ENCODE measurements around the gene TMEM59. TPM values are rescaled to one million over a fixed set of nuclear protein-coding genes. Genes with fewer than 3 reads are reported as not detected.

Gene TMEM59
- total RNA-seq, 4 donors from 2014 or later: 166 to 356 (median 232) TPM

- intact Hi-C loops (cut with DNase I): no loop called here
- H3K9me3 ChIP-seq: no peaks in the 10 kb centered on the region
- WGBS, 2 donors: 23 to 45% methylated on average over 5 to 8 of the region's 8 CpGs
- H3K4me3 ChIP-seq: no peak overlapping the region
- H3K27ac ChIP-seq: peak overlapping the region; percentile 71 to 83 (median 76)
- TF ChIP-seq CTCF (IDR thresholded peaks at IDR 0.05): no peak
- TF ChIP-seq POLR2A (IDR thresholded peaks at IDR 0.05): peak in 1 of 4 donors; percentile 10
- H3K4me1 ChIP-seq: peaks cover 10 to 44% (median 10%) of the 10 kb centered on the region in 3 donors
- no peaks in the 10 kb centered on the region for H3K36me3 ChIP-seq
- peaks cover 0 to 27% (median 0%) of the 10 kb centered on the region in 4 donors for H3K27me3 ChIP-seq
- no peak for DNase-seq
These were observed 36.4 kb downstream of the TMEM59 start for GRCh38 chr1:54016343-54017282.

- TF ChIP-seq CTCF (IDR thresholded peaks at IDR 0.05) (no peak), POLR2A (IDR thresholded peaks at IDR 0.05) (no peak)
- DNase-seq: no peak
- Histone ChIP-seq H3K27me3 (peaks cover 0 to 36% (median 0%) of the 10 kb centered on the region in 4 donors), H3K36me3 (no peaks in the 10 kb centered on the region), H3K27ac (no peak overlapping the region), H3K9me3 (no peaks in the 10 kb centered on the region), H3K4me3 (no peak overlapping the region), H3K4me1 (peaks cover 10 to 44% (median 10%) of the 10 kb centered on the region in 3 donors)
- intact Hi-C loops (cut with DNase I): no loop called here
- WGBS, 2 donors: 53 to 67% methylated on average over 5 to 8 of the region's 17 CpGs
These were observed 38.9 kb downstream of the TMEM59 start for GRCh38 chr1:54014009-54014629.

DNA sequence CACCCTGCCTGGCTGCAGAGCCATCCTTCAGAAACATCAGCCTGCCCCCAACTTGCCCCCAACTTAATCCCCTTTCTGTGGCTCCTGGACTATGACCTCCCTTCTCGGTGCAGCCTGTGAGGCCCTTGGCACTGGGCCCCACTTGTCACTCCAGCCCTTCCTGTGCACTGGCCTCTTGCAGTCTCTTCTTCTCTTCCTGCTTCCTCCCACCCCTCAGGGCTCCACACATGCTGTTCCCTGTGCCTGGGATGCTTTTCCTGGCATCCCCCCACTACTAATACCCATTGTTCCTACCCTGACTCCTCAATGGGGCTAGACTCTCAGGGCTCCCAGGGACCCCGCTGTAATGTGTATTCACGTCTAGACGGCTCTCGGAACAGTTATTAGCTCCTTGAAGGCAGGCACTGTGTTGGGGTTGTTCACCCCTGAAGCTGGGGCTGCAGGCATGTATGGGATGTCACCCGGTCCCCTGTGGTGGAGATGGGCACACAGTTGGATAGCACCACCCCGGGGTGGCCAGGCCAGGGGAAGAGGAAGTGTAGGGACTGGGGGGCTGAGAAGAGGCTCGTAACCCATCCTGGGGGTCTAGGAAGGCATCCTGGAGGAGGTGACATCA lies 39.5 kb downstream of the TMEM59 start:
- no peak for DNase-seq
- Histone ChIP-seq H3K36me3 (no peaks in the 10 kb centered on the region), H3K27ac (no peak overlapping the region), H3K27me3 (peaks cover 0 to 42% (median 0%) of the 10 kb centered on the region in 4 donors), H3K4me1 (peaks cover 10 to 44% (median 10%) of the 10 kb centered on the region in 3 donors), H3K9me3 (no peaks in the 10 kb centered on the region), H3K4me3 (no peak overlapping the region)
- WGBS, 2 donors: 75% methylated on average over 5 to 6 of the region's 8 CpGs
- TF ChIP-seq POLR2A (IDR thresholded peaks at IDR 0.05) (no peak), CTCF (IDR thresholded peaks at IDR 0.05) (no peak)
- intact Hi-C loops (cut with DNase I): no loop called here

- H3K9me3 ChIP-seq: no peaks in the 10 kb centered on the region
- no peak overlapping the region for H3K4me3 ChIP-seq
- peaks cover 0 to 48% (median 0%) of the 10 kb centered on the region in 4 donors for H3K27me3 ChIP-seq
- DNase-seq: no peak
- no peaks in the 10 kb centered on the region for H3K36me3 ChIP-seq
- H3K27ac ChIP-seq: no peak overlapping the region
- 75 to 91% methylated on average over 6 to 8 of the region's 8 CpGs for WGBS, 2 donors
- peaks cover 8 to 39% (median 10%) of the 10 kb centered on the region in 3 donors for H3K4me1 ChIP-seq
- intact Hi-C loops (cut with DNase I): no loop called here
- TF ChIP-seq POLR2A (IDR thresholded peaks at IDR 0.05) (no peak), CTCF (IDR thresholded peaks at IDR 0.05) (no peak)
These were observed 40.1 kb downstream of the TMEM59 start for GRCh38 chr1:54012863-54013262.

All from esophagus squamous epithelium (tissue), 5 donors.